PFSK-1 (cell line): ENCODE results near the gene MTMR10.

Source experiments
- FOXP2 ChIP-seq: optimal IDR thresholded peaks from 2 replicates; pipeline ENCODE3; 2011; ENCODE audit warnings: borderline replicate concordance, control low read depth, inconsistent platforms; ENCODE audit not compliant: insufficient read depth; ENCODE audit errors: extremely low read length, extremely low read depth
- POLR2AphosphoS5 ChIP-seq: IDR thresholded peaks from 2 replicates; pipeline ENCODE4 v1.6.1; 2012; ENCODE audit warnings: low read depth, mild to moderate bottlenecking, control low read depth, low read length, moderate library complexity
- REST ChIP-seq, 2 experiments: IDR thresholded peaks; 2 replicates each; pipeline versions ENCODE4 v1.6.1 to v1.8.0; 2011 to 2012; ENCODE audit warnings: low read depth in 2 of 2, low read length in 2 of 2, control low read depth in 1 of 2, inconsistent platforms in 1 of 2, mild to moderate bottlenecking in 1 of 2, moderate library complexity in 1 of 2; ENCODE audit not compliant: insufficient read depth in 1 of 2
- SIN3A ChIP-seq: IDR thresholded peaks from 2 replicates; pipeline ENCODE4 v1.6.1; 2012; ENCODE audit warnings: mild to moderate bottlenecking, low read length, moderate library complexity, borderline replicate concordance; ENCODE audit not compliant: insufficient read depth
- TAF1 ChIP-seq: IDR thresholded peaks from 2 replicates; pipeline ENCODE4 v1.6.1; 2012; ENCODE audit warnings: low read length, control low read depth, borderline replicate concordance; ENCODE audit not compliant: insufficient read depth

- TF ChIP-seq POLR2AphosphoS5 (no peak), SIN3A (no peak), REST (IDR thresholded peaks at IDR 0.05; ENCODE audit: insufficient read depth in 1 of 2, low read depth in 2 of 2, low read length in 2 of 2) (no peak), FOXP2 (no peak), TAF1 (no peak)
These were observed 73.8 kb downstream of the MTMR10 start for GRCh38 chr15:30917675-30918074.
